IPS-11a (cell line): Measurements from ENCODE around the gene HOXB8.

Source experiments
- H3K4me3 ChIP-seq: one replicate; pipeline ENCODE4 v1.5.1; 2013; ENCODE audit warnings: low read depth, low read length, control low read depth

The HOXB8 gene

GRCh38 chr17:48596735-48597527, 18.2 kb downstream of the HOXB8 start:
- H3K4me3 ChIP-seq, result no peak overlapping the region

DNA sequence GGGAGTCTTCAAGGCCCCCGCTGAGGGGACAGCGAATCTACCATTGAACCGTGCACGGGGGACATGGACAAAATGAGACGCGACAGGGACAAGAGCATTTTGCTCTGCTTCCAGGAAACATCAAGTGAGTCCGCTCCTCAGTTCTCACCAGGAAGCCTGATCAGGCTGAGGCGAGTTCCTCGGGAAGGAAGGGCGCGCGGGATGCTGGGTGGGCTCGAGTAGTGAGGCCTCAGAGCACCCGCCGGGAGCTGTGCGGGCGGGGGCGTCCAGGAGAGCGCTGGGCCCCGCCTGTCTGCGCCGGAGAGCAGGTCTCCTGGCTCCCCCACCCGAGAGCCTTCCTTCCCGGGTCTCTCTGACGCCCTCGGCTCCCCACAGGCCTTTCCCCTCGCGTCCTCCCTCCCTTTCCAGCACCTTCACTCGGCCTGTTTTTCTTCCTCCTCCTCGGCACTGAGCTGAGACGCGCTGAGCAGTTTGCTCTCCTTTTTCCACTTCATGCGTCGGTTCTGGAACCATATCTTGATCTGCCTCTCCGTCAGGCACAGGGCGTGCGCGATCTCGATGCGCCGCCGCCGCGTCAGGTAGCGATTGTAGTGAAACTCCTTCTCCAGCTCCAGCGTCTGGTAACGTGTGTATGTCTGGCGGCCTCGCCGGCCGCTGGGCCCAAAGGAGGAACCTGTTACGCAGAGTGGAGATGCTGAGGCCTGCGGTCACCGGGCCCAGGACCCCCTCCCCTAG, 18.9 kb downstream of the HOXB8 start:
- no peak overlapping the region for H3K4me3 ChIP-seq

DNA sequence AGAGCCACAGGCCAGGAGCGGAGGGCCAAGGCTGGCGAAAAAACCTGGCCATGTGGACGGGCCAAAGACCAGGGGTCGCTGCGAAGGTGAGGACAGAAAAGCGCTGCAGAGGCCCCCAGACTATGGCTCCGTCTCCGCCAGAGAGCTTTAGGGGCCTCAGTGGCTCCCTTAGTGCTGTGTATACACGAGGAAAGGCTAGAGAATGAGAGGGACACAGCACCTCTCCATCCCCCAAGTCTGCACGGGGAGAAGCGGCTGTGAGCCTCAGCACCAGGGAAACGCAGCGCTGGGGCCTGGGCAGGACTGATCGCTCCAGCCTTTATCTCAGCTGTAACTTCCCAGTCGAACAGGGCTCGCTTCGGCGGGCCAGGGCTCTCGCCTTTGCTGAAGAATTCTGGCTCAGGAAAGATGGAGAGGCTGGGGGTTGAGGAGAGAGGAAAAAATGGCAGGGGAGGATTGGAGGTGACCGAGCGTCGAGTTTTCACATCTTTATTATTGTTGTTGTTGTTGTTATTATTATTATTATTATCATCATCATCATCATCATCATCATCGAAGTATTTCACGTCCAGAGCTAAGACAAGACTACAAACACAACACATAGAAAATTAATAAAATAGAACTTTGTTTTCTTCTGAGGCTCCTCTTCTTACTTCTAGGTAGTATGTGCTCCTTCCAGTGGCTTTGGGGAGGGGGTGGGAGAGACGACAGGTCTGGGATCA, 19.7 kb downstream of the HOXB8 start:
- no peak overlapping the region for H3K4me3 ChIP-seq

DNA sequence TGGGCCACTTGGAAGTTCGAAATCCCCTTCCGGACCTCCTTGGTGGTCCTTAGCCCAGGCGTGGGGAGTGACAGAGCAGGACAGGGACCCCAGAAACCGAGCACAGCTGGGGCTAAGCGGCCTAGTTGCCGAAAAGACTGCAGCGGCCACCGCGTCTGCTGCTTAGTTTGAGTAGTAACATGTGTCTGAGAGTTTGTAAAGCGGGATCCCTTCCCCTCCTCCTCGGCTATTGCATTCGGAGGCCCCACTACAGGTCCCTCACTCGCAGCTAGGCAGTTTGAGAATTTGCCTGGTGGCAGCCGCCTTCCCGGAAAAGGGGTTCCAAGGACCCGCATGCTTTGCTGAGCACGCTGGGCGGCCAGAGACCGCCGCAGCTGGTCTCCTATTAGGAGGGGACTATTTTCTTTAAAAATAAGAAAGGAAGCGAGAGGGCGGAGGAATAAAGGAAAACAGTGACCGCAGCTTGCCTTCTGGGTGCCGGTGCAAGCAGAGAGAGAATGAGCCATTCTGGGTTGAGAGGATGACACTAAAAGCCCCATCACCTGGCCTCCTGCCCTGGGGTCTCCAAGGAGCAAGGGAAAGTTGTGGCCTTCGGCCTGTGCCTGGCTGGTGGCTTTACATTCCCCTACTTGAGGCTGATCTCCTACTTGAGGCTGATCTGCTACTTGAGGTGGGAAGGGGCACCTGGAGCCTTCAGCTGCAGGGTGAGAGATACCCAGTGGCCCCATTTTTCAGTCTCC, 20.4 kb downstream of the HOXB8 start:
- H3K4me3 ChIP-seq, result no peak overlapping the region

DNA sequence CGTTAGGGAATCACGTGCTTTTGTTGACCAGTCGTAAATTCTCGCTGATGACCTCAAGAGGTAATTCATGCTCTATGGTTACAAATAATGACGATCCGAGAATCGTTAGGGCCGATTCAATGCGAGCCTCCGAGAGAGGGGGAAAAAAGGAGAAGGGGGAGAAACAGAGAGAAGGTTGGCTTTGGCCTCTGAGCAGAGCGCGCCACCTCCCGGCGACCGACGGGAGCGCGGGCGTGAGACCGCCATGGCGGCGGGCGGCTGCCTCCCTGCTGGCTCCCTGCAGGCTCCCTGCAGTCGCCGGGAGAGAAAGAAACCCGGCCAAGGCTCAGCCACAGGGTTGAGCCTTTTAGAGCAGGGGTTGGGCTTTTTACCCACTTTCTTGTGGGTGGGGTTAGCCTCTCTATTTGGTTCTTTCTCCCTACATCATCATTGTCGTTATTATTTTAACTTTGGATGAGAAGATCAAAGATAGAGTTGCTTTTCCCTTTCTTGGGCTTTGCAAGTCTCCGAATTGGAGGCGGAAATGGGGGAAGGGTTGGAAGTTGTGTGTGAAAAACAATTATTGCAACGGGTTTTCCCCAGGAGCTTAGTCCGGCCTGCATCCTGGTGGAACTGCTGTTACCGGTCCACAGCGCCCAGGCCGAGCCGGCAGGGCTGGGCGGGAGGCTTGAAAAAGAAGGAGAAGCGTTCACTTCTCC, 21.1 kb downstream of the HOXB8 start:
- H3K4me3 ChIP-seq, result no peak overlapping the region

- no peak within 1 kb of the TSS for H3K4me3 ChIP-seq
These were observed 21.8 kb downstream of the HOXB8 start, which contains the start of gene HOXB5 for GRCh38 chr17:48593126-48593829. TSS of gene HOXB5 (minus strand) at chr17:48593779. CDS start at chr17:48593682, 97 bp downstream.

DNA sequence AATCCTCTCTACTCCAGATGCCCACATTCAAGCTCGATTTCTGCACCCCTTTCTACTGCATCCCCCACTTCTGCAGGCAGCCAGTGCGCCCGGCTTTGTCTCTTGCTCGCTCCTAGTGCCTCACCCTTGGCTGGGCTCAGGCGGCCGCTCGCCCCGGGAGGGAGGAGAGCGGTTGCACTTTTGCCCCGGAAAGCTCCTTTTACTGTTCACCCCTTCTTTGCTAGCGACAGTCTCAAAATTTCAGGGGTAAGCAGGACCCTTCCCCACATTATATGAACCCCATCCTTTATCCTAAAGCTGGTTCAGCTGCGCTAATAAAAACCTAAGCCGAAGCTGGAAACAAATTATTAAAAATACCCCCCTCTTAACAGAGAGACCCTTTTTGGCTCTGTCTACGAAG, 22.5 kb downstream of the HOXB8 start:
- no peak overlapping the region for H3K4me3 ChIP-seq

DNA sequence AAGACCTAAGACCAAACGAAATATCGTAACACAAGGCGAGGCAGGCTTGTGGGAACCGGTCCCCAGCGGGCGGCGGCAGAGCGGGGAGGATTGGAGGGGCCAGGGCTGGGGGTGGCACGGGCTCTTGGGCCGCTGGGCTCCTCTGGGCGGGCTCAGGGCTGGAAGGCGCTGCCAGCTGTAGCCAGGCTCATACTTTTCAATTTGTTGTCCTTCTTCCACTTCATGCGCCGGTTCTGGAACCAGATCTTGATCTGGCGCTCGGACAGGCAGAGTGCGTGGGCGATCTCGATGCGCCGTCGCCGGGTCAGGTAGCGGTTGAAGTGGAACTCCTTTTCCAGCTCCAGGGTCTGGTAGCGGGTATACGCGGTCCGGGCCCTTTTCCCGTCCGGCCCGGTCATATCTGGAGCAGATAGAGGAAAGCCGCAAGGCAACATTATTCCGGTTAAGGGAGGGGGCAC, 23.0 kb downstream of the HOXB8 start:
- no peak overlapping the region for H3K4me3 ChIP-seq

- H3K4me3 ChIP-seq, result no peak overlapping the region
These were observed 23.6 kb downstream of the HOXB8 start for GRCh38 chr17:48591255-48592056.

DNA sequence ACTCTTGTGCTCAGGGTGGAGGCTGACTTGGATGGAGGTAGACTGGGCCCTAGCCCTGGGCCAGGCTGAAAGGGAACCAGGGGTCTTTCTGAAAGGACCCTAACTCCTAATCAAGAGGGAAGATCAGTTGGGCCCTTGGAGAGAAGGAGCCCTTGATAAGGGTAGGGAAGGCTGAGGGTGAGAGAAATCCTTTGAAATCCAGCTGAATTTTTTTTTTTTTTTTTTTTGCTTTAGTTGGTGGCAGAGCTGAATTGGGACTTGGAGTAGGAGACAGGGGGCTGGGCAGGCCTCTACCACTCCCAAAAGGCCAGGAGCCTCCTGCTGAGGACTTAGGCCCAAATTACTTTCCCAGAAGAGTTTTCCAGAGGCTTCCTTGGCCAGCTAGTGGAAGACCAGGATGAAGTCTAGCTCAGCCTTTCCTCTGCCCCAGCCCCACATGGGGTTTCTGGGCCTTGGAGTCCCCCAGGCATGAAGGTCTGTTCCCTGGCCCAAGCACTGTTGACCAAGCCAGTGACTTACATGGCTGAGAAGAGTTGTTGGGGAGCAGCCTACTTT, 24.4 kb downstream of the HOXB8 start:
- no peak overlapping the region for H3K4me3 ChIP-seq

DNA sequence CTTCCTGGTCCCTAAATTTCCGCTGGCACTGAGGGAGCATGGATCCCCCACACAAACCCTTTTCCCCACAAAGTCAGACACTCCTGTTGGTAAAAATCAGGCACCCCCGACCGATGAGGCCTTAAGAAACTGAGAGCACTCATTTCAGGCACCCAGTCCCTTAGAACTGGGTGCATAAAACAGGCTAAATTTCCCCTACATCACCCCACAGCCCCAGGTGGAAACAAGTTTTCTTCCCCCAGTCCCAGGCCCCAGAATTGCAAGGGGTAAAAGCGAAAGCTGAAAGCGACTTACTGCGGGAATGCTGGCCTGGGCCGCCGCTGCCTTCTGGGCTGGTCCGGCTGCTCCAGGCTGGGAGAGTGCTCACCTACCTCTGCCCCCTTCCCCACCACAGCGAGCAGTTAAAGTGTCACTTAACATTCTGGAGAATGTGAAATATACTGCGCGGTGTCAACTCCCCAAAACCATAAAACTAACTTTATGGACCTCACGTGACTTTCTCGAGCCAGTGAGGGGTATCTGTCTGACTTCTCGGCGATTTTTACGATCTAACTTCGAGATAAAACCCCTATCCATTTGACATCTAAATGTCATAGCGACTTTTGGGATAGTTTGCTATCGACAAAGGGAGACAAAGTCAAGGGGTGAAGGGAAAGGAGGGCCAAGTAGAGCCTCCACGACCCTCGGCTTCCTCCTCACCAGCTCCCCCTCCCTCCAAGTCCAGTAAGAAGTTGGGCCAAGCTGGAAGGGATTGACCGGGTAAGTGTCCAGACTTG, 25.1 kb downstream of the HOXB8 start, which contains the start of gene HOXB3:
Gene HOXB3 (minus strand): TSS at position 411 of the 776 bp plus-strand sequence. CDS start 37,767 bp downstream, outside the sequence.
- no peak within 1 kb of the TSS for H3K4me3 ChIP-seq

- no peak overlapping the region for H3K4me3 ChIP-seq
These were observed 25.8 kb downstream of the HOXB8 start for GRCh38 chr17:48589060-48589830.

DNA sequence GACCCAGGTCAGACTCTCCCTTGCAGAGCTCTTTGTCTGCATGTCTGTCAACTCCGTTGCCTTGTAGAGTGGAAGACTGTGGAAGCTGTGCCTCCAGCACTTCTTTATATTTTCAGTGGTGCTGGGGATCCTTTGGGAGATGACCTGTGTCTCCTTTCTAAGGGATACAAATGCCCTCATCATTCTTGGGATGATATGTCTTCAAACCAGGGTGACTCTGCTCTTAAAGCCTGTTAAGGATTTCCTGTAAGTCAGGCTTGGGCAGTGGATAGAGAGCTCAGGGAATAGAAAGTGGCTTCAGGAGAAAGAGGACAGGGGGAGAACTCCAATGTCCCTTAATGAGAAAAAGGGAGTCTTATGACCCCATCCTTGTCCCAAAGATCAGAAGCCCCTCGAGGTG, 26.6 kb downstream of the HOXB8 start:
- H3K4me3 ChIP-seq, result no peak overlapping the region

DNA sequence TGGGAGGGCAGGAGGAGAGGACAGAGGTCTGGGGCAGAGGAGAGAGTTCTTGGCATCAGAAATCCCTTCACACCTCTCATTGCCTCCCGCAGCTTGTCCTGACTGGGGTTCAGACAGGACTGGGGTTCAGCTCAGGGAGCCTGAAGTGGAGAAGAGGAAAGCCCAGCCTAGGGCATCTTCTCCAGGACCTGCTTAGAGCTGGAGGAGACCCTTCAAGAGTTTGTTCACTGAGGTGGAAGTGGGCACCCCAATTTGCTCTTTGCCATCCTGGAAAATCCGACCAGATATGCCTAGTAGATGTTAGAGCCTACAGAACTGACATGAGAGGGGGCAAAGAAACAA, 27.0 kb downstream of the HOXB8 start:
- H3K4me3 ChIP-seq, result no peak overlapping the region

- H3K4me3 ChIP-seq, result no peak overlapping the region
These were observed 27.6 kb downstream of the HOXB8 start for GRCh38 chr17:48587276-48588073.
